Neural progenitor cell (in vitro differentiated cells): ENCODE results near the gene TEAD3.

Experiments
- EZH2 ChIP-seq: fragments of 200-600 bp; sonication (generic); IDR thresholded peaks from 2 replicates; pipeline ENCODE4 v1.6.1; 2017; ENCODE audit warnings: antibody characterized with exemption, mild to moderate bottlenecking, moderate library complexity
- EZH2phosphoT487 ChIP-seq: fragments of 200-600 bp; sonication (generic); IDR thresholded peaks from 2 replicates; pipeline ENCODE4 v1.6.1; 2017; ENCODE audit warnings: antibody characterized with exemption
- TF ChIP-seq, protein P1 (sequence below): fragments of 200-600 bp; sonication (generic); IDR thresholded peaks from 2 replicates; pipeline ENCODE4 v1.5.1; 2017; ENCODE audit warnings: antibody characterized with exemption, mild to moderate bottlenecking

DNA sequence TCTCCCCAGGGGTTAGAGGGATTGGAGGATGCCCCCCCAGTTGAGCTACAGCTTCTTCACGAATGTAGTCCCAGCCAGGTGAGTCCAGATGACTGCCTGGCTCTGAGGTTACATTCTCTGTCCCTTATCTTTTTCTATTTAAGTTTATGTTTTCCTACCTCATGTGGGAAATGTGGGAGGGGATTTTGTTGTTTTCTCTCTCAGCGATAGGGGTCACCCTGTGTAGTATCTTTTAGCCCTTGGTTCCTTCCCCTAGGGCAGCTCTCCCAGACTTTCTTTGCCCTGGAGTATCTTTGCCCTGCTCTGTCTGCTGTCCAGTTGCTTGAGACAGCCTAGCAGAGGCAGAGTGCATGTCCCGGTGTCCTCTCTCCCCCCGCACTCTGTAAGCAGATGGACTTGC, 39.0 kb downstream of the TEAD3 start:
- TF ChIP-seq, protein P1, sequence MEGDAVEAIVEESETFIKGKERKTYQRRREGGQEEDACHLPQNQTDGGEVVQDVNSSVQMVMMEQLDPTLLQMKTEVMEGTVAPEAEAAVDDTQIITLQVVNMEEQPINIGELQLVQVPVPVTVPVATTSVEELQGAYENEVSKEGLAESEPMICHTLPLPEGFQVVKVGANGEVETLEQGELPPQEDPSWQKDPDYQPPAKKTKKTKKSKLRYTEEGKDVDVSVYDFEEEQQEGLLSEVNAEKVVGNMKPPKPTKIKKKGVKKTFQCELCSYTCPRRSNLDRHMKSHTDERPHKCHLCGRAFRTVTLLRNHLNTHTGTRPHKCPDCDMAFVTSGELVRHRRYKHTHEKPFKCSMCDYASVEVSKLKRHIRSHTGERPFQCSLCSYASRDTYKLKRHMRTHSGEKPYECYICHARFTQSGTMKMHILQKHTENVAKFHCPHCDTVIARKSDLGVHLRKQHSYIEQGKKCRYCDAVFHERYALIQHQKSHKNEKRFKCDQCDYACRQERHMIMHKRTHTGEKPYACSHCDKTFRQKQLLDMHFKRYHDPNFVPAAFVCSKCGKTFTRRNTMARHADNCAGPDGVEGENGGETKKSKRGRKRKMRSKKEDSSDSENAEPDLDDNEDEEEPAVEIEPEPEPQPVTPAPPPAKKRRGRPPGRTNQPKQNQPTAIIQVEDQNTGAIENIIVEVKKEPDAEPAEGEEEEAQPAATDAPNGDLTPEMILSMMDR = no peak
- TF ChIP-seq EZH2 = no peak
- TF ChIP-seq EZH2phosphoT487 = no peak
